SK-N-SH treated with all-trans-retinoic acid at 6 μM for 48 hours (cell line): ENCODE measurements around the gene ARHGEF11.

Experiments used
- ARNTL ChIP-seq: fragments of 450-650 bp; formaldehyde crosslinking; IDR thresholded peaks from 2 replicates; pipeline ENCODE4 v1.5.0; 2020; ENCODE audit warnings: low read depth, mild to moderate bottlenecking, moderate library complexity, borderline replicate concordance
- BACH2 ChIP-seq: fragments of 250-450 bp; sonication (Bioruptor Pico); IDR thresholded peaks from 2 replicates; pipeline ENCODE4 v1.9.0; 2021; ENCODE audit warnings: mild to moderate bottlenecking, borderline replicate concordance
- CSDC2 ChIP-seq: fragments of 250-450 bp; sonication (Bioruptor Pico); IDR thresholded peaks from 2 replicates; pipeline ENCODE4 v1.5.0; 2020; ENCODE audit warnings: mild to moderate bottlenecking, moderate library complexity
- OSR1 ChIP-seq: fragments of 250-450 bp; sonication (Bioruptor Pico); IDR thresholded peaks from 2 replicates; pipeline ENCODE4 v1.8.0; 2022; ENCODE audit warnings: moderate library complexity, mild to moderate bottlenecking, inconsistent platforms
- PATZ1 ChIP-seq: fragments of 250-450 bp; sonication (Bioruptor Pico); IDR thresholded peaks from 2 replicates; pipeline ENCODE4 v1.8.0; 2020; ENCODE audit warnings: mild to moderate bottlenecking, moderate library complexity, borderline replicate concordance
- ZFP3 ChIP-seq: fragments of 250-450 bp; sonication (Bioruptor Pico); IDR thresholded peaks from 2 replicates; pipeline ENCODE4 v1.5.0; 2020; ENCODE audit warnings: mild to moderate bottlenecking, moderate library complexity
- ZFP30 ChIP-seq: fragments of 450-650 bp; formaldehyde crosslinking; IDR thresholded peaks from 2 replicates; pipeline ENCODE4 v1.5.0; 2022; ENCODE audit warnings: mild to moderate bottlenecking, moderate library complexity
- ZNF70 ChIP-seq: fragments of 450-650 bp; formaldehyde crosslinking; IDR thresholded peaks from 2 replicates; pipeline ENCODE4 v1.5.0; 2020; ENCODE audit warnings: mild to moderate bottlenecking, moderate library complexity

- no peak for TF ChIP-seq ZFP3
- no peak for TF ChIP-seq OSR1 (CRISPR knock-in tag)
- no peak for TF ChIP-seq PATZ1 (CRISPR knock-in tag)
- no peak for TF ChIP-seq ZNF70 (CRISPR knock-in tag)
- TF ChIP-seq ARNTL, result no peak
- TF ChIP-seq ZFP30 (CRISPR knock-in tag), result no peak
- TF ChIP-seq CSDC2 (CRISPR knock-in tag), result no peak
- TF ChIP-seq BACH2 (CRISPR knock-in tag), result no peak
Observed at GRCh38 chr1:157056269-157056668, 10.7 kb upstream of the ARHGEF11 start.
